MM.1S (cell line): Measurements from ENCODE around the gene BPHL.
"Not testable (repeated sequence)": the region's sequence is repeated elsewhere in the genome, so short reads cannot be mapped to it uniquely, and the experiment has no call there.

ENCODE experiments used
- DNase-seq: peaks from one replicate; pipeline ENCODE4 v3.0.0-alpha.2; 2015
- H2AFZ ChIP-seq: fragments of 300-600 bp; sonication (generic); 2 replicates; pipeline ENCODE4 v1.6.0; 2016; ENCODE audit warnings: antibody characterized with exemption, low read length
- H3F3A ChIP-seq: fragments of 300-600 bp; sonication (generic); 2 replicates; pipeline ENCODE4 v1.6.1; 2016; ENCODE audit warnings: mild to moderate bottlenecking, antibody characterized with exemption, low read length, moderate library complexity, mixed read lengths; ENCODE audit not compliant: insufficient read depth
- H3K27ac ChIP-seq: fragments of 300-600 bp; sonication (generic); 2 replicates; pipeline ENCODE4 v1.5.1; 2016; ENCODE audit warnings: mild to moderate bottlenecking, low read length
- H3K27me3 ChIP-seq: fragments of 300-600 bp; sonication (generic); replicated peaks from 2 replicates; pipeline ENCODE4 v1.6.0; 2016; ENCODE audit warnings: low read length; ENCODE audit not compliant: insufficient read depth
- H3K36me3 ChIP-seq: fragments of 300-600 bp; sonication (generic); replicated peaks from 2 replicates; pipeline ENCODE4 v1.6.1; 2016; ENCODE audit warnings: mild to moderate bottlenecking, low read length, mixed read lengths; ENCODE audit not compliant: insufficient read depth
- H3K4me1 ChIP-seq: fragments of 300-600 bp; sonication (generic); 2 replicates; pipeline ENCODE4 v1.6.1; 2016; ENCODE audit warnings: low read length, mixed read lengths
- H3K4me2 ChIP-seq: fragments of 300-600 bp; sonication (generic); 2 replicates; pipeline ENCODE4 v1.6.0; 2016; ENCODE audit warnings: low read depth, low read length
- H3K4me3 ChIP-seq: fragments of 300-600 bp; sonication (generic); 2 replicates; pipeline ENCODE4 v1.5.1; 2016; ENCODE audit warnings: low read length, mixed read lengths
- H3K79me2 ChIP-seq: fragments of 300-600 bp; sonication (generic); 2 replicates; pipeline ENCODE4 v1.6.1; 2016; ENCODE audit warnings: mixed run types, low read length, mixed read lengths
- H3K9ac ChIP-seq: fragments of 300-600 bp; sonication (generic); 2 replicates; pipeline ENCODE4 v1.6.1; 2016; ENCODE audit warnings: low read length, mixed read lengths
- H3K9me2 ChIP-seq: fragments of 300-600 bp; sonication (generic); replicated peaks from 2 replicates; pipeline ENCODE4 v1.6.1; 2016; ENCODE audit warnings: mild to moderate bottlenecking, low read length, mixed read lengths; ENCODE audit not compliant: insufficient read depth
- H3K9me3 ChIP-seq: fragments of 300-600 bp; sonication (generic); replicated peaks from 2 replicates; pipeline ENCODE4 v1.6.1; 2016; ENCODE audit warnings: mild to moderate bottlenecking, low read length, mixed read lengths; ENCODE audit not compliant: insufficient read depth
- H4K20me1 ChIP-seq: fragments of 300-600 bp; sonication (generic); 2 replicates; pipeline ENCODE4 v1.6.1; 2016; ENCODE audit warnings: mild to moderate bottlenecking, low read length, moderate library complexity, mixed read lengths; ENCODE audit not compliant: insufficient read depth
- EZH2 ChIP-seq: fragments of 300-600 bp; sonication (generic); optimal IDR thresholded peaks from 2 replicates; pipeline ENCODE3; 2017; ENCODE audit warnings: low read depth, mild to moderate bottlenecking, antibody characterized with exemption, low read length, mixed read lengths
- EZH2phosphoT487 ChIP-seq: fragments of 300-600 bp; sonication (generic); IDR thresholded peaks from 2 replicates; pipeline ENCODE4 v1.6.1; 2018; ENCODE audit warnings: antibody characterized with exemption, low read length
- TF ChIP-seq, protein P1 (sequence below): fragments of 300-600 bp; sonication (generic); IDR thresholded peaks from 2 replicates; pipeline ENCODE4 v1.5.1; 2016; ENCODE audit warnings: antibody characterized with exemption, low read length, mixed read lengths

The BPHL gene

DNA sequence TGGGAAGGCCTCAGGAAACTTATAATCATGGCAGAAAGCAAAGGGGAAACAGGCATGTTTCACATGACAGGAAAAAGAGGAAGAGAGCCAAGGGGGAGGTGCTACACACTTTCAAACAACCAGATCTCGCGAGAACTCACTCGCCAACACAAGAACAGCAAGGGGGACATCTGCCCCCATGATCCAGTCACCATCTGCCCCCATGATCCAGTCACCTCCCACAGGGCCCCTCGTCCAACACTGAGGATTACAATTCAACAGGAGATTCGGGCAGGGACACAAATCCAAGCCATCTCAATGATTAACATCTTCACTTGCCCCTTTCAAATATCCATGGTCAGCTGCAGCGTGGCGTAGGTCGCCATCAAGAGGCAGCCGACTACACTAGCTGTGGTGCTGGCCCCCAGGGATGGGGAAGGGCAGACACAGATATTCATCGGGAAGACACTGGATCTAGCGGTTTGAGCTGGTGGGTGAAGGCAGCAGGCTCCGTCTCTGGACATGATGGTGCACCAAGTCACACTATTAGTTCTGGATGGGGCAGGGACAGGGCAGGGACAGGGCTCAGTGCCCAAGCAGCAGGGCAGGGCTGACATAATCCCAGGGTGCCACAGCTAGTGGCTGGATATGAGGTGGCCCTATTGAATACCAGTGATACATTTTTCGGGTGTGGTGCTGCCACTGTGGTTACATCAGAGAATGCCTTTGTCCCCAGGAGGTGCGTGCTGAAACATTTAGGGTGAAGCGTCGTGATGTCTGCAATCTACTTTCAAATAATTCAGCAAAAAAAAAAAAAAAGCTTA is 77.4 kb downstream of the BPHL start:
- Histone ChIP-seq H3K27ac (no peak overlapping the region), H3K9me2 (no peaks in the 10 kb centered on the region), H3K4me2 (no peak overlapping the region), H3K9me3 (no peaks in the 10 kb centered on the region), H3K27me3 (no peaks in the 10 kb centered on the region), H4K20me1 (no peaks in the 10 kb centered on the region), H3K36me3 (no peaks in the 10 kb centered on the region), H3K79me2 (no peaks in the 10 kb centered on the region), H3K9ac (no peak overlapping the region), H3F3A (no peaks in the 10 kb centered on the region), H3K4me3 (no peak overlapping the region), H2AFZ (no peak overlapping the region), H3K4me1 (no peaks in the 10 kb centered on the region)
- no peak for DNase-seq
- TF ChIP-seq EZH2phosphoT487 (no peak), EZH2 (no peak)
- TF ChIP-seq, protein P1, sequence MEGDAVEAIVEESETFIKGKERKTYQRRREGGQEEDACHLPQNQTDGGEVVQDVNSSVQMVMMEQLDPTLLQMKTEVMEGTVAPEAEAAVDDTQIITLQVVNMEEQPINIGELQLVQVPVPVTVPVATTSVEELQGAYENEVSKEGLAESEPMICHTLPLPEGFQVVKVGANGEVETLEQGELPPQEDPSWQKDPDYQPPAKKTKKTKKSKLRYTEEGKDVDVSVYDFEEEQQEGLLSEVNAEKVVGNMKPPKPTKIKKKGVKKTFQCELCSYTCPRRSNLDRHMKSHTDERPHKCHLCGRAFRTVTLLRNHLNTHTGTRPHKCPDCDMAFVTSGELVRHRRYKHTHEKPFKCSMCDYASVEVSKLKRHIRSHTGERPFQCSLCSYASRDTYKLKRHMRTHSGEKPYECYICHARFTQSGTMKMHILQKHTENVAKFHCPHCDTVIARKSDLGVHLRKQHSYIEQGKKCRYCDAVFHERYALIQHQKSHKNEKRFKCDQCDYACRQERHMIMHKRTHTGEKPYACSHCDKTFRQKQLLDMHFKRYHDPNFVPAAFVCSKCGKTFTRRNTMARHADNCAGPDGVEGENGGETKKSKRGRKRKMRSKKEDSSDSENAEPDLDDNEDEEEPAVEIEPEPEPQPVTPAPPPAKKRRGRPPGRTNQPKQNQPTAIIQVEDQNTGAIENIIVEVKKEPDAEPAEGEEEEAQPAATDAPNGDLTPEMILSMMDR, result no peak

DNA sequence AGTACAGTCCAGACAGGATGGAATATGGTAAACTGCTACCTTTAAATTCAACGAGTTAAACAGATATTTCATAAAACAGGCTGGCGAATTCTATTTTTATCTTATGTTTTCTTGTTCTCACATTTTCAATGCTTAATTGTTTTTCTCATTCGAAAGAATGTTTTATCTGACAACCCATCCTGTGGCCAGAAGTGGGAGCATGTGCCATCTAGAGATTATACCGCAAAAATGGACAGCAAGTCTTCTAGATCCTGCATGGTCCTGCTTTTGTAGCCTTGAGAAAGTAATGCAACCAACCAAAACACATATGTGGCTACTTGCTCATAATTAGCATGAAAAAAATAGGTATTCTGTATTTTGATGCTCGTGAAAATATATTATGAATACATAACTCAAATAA is 78.3 kb downstream of the BPHL start:
- Histone ChIP-seq H3K79me2 (no peaks in the 10 kb centered on the region), H3K36me3 (no peaks in the 10 kb centered on the region), H3K9me3 (no peaks in the 10 kb centered on the region), H3F3A (no peaks in the 10 kb centered on the region), H3K27ac (no peak overlapping the region), H3K4me1 (no peaks in the 10 kb centered on the region), H3K4me3 (no peak overlapping the region), H4K20me1 (no peaks in the 10 kb centered on the region), H3K9ac (no peak overlapping the region), H3K9me2 (no peaks in the 10 kb centered on the region), H2AFZ (no peak overlapping the region), H3K4me2 (no peak overlapping the region), H3K27me3 (no peaks in the 10 kb centered on the region)
- DNase-seq, result no peak
- TF ChIP-seq EZH2, result no peak
- TF ChIP-seq, protein P1, result no peak
- TF ChIP-seq EZH2phosphoT487, result no peak

DNA sequence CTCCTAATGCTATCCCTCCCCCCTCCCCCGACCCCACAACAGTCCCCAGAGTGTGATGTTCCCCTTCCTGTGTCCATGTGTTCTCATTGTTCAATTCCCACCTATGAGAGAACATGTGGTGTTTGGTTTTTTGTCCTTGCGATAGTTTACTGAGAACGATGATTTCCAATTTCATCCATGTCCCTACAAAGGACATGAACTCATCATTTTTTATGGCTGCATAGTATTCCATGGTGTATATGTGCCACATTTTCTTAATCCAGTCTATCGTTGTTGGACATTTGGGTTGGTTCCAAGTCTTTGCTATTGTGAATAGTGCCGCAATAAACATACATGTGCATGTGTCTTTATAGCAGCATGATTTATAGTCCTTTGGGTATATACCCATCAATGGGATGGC is 79.2 kb downstream of the BPHL start:
- H3K4me2 ChIP-seq, H3K4me1 ChIP-seq, H3F3A ChIP-seq, H3K27ac ChIP-seq, H4K20me1 ChIP-seq, H3K4me3 ChIP-seq, H3K9me3 ChIP-seq, DNase-seq, H3K9me2 ChIP-seq, H3K27me3 ChIP-seq, H2AFZ ChIP-seq, H3K9ac ChIP-seq, H3K79me2 ChIP-seq, H3K36me3 ChIP-seq: not testable (repeated sequence)

DNA sequence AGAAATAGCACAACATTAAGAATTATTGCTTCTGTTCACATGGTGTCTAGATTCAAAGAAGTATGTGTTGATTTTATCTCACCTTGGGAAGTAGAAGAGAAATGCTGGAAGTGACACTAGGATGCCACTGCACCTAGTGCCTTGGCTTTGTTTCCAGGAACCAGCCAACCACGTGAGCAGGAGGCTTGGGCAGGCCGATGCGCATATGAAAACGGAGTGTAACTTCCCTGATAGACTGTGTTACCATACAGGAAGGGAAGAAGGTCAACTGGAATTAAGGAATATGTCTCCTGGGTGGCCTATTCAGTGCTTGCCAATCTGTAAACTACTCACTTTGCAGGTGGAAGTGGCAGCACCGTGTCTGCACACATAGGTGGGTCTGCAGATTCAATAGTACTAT is 80.9 kb downstream of the BPHL start:
- H3K27me3 ChIP-seq, result no peaks in the 10 kb centered on the region
- H4K20me1 ChIP-seq, result no peaks in the 10 kb centered on the region
- no peaks in the 10 kb centered on the region for H3K9me2 ChIP-seq
- H3K9me3 ChIP-seq, result no peaks in the 10 kb centered on the region
- H3K4me2 ChIP-seq, result no peak overlapping the region
- H3F3A ChIP-seq, result no peaks in the 10 kb centered on the region
- H3K4me1 ChIP-seq, result peaks cover 4% of the 10 kb centered on the region; the same call in 1 of the 2 replicates
- H3K36me3 ChIP-seq, result no peaks in the 10 kb centered on the region
- no peak overlapping the region for H3K27ac ChIP-seq
- TF ChIP-seq, protein P1, result no peak
- TF ChIP-seq EZH2phosphoT487 (no peak), EZH2 (no peak)
- no peak overlapping the region for H3K9ac ChIP-seq
- DNase-seq, result no peak
- no peak overlapping the region for H3K4me3 ChIP-seq
- H2AFZ ChIP-seq, result no peak overlapping the region
- no peaks in the 10 kb centered on the region for H3K79me2 ChIP-seq
